Activated T-helper 2 cell treated with anti-CD3 and anti-CD28 coated beads, Interferon-gamma antibody, Interleukin-2, Interleukin-4, amounts not matched to agents 10 μg/mL and 5 μg/mL and 100 μg/mL, durations not matched to agents 14 hours and 24 hours and 36 hours (primary cell): ENCODE data around the gene ENDOD1. TPM values are rescaled to one million over a fixed set of nuclear protein-coding genes. Genes with fewer than 3 reads are reported as not detected.

Source experiments
- DNase-seq: peaks from one replicate; pipeline ENCODE4 v3.0.0; 2021; ENCODE audit warnings: low spot score
- H3K27ac Mint-ChIP-seq: one replicate; pipeline ENCODE4 v1.8.0; 2021; ENCODE audit warnings: mixed read lengths
- H3K27me3 Mint-ChIP-seq: one replicate; pipeline ENCODE4 v1.8.0; 2021; ENCODE audit warnings: low read depth, mixed read lengths
- H3K36me3 Mint-ChIP-seq: one replicate; pipeline ENCODE4 v1.8.0; 2021; ENCODE audit warnings: low read depth, mixed read lengths
- H3K4me1 Mint-ChIP-seq: one replicate; pipeline ENCODE4 v1.8.0; 2021; ENCODE audit warnings: low read depth, mixed read lengths
- H3K4me3 Mint-ChIP-seq: one replicate; pipeline ENCODE4 v1.8.0; 2021; ENCODE audit warnings: low read depth, mild to moderate bottlenecking, moderate library complexity, mixed read lengths
- H3K9me3 Mint-ChIP-seq: one replicate; pipeline ENCODE4 v1.8.0; 2021; ENCODE audit warnings: mixed read lengths
- intact Hi-C: fragments of 100-400 bp; cut with micrococcal nuclease; formaldehyde crosslinking; loops from one replicate; pipeline ENCODE4 v1.15.1; 2023
- total RNA-seq: library from RNA; stranded (reverse); gene quantifications from 2 replicates; pipeline ENCODE4 v1.2.3, GENCODE V29; 2022

Gene ENDOD1
- total RNA-seq, 1 donor from 2014 or later, result 33.7 TPM

DNA sequence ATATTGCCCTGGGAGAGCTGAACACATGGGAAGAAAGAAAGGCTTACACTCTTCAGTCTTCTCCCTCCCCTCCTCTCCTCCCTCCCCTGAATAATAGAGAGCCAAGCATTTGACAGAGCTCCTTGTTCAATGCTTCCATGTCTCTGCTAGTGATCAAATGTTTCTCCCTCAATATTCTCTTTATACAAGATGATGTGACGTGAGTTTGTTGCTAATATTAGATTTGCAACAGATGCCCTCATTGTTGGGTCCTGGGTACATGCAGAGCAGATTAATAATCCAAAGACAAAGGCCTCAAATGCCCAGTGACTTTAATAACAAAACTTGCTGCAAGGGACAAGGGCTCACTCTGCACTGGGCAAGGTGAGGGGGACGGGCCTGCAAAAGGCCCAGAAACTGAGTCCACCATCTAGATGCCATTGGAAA lies 7.1 kb upstream of the ENDOD1 start:
- intact Hi-C loops, result no loop called here
- no peaks in the 10 kb centered on the region for H3K36me3 Mint-ChIP-seq
- DNase-seq, result no peak
- H3K27me3 Mint-ChIP-seq, result no peaks in the 10 kb centered on the region
- no peak overlapping the region for H3K27ac Mint-ChIP-seq
- no peak overlapping the region for H3K4me3 Mint-ChIP-seq
- peaks cover 37% of the 10 kb centered on the region for H3K4me1 Mint-ChIP-seq
- H3K9me3 Mint-ChIP-seq, result no peaks in the 10 kb centered on the region

DNA sequence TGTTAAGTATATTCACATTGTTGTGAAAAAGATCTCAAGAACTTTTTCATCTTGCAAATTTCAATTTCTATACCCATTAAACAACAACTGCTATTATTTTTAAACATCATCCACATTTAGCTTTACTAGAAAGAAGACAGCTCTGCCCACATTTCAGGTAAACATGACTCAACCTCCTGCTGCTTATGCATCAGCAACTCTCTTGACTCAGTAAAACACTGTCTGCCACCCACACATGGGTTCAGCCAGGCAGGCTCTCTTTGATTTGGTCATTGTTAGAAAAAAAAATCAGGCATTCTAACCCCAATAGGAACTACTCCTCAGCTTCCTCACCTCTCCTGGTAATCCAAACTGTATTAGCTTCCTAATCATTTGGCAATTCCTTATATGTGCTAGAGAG lies 5.1 kb upstream of the ENDOD1 start:
- no peaks in the 10 kb centered on the region for H3K9me3 Mint-ChIP-seq
- peaks cover 3% of the 10 kb centered on the region for H3K36me3 Mint-ChIP-seq
- H3K27me3 Mint-ChIP-seq, result no peaks in the 10 kb centered on the region
- H3K4me1 Mint-ChIP-seq, result peaks cover 41% of the 10 kb centered on the region
- DNase-seq, result no peak
- intact Hi-C loops, result no loop called here
- no peak overlapping the region for H3K4me3 Mint-ChIP-seq
- H3K27ac Mint-ChIP-seq, result peak overlapping the region; percentile 11

DNA sequence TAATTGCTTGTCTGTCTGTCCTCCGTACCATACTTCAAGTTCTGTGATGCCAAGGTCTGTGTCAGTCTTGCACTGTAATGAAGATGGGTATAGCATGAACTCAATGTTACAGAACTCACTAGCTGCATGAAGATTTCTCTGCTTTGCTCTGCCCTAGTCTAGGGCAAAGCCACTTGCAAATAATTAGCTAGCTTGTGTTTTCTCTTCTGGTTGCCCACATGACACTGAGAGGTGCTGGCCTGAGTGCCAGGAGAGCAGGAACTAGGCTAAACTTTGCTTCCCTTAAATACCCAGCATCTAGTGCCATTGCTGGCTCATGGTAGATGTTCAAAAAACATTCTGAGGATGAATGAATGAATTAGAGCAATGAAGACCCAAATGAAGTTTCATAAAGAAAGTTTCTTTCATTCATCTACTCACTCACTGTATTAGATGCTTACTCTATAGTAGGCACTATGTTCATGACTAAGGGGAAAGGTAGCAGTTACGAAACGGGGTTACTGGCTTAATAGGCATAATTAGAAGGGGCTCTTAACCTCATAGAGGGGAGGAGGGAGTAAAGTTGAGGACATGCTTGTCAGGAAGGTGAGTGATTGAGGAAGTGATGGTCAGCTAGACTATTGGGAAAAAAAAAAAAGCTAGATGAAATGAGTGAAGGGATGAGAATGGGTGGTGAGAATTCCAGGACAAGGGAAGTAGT lies 4.4 kb upstream of the ENDOD1 start:
- H3K36me3 Mint-ChIP-seq, result peaks cover 3% of the 10 kb centered on the region
- no peak overlapping the region for H3K4me3 Mint-ChIP-seq
- no peaks in the 10 kb centered on the region for H3K9me3 Mint-ChIP-seq
- intact Hi-C loops, result loop anchor here (5.0 kb wide), 3 partner anchors 147 to 632 kb away; partner anchors contain the start of gene SESN3
- DNase-seq, result no peak
- no peaks in the 10 kb centered on the region for H3K27me3 Mint-ChIP-seq
- H3K27ac Mint-ChIP-seq, result peak overlapping the region; percentile 15
- peaks cover 42% of the 10 kb centered on the region for H3K4me1 Mint-ChIP-seq

DNA sequence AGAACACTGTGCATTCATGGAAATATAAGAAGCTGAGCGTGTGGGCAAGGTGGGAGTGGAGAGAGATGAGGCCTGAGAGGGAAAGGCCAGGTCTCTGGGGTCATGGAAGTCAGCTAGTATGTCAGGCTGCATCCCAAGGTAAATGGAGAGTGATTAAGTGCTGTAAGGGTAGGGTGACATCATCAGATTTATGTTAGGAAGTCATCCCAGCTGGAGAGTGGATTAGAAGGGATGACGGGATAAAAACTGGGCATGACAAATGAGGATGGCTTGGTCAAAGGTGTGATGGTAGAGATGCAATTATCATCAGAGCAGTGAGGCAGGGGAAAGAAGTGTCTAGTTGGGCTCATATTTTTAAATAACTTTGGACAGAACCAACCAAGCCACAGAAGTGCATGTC lies 3.5 kb upstream of the ENDOD1 start:
- intact Hi-C loops, result loop anchor here (5.0 kb wide), 3 partner anchors 146 to 631 kb away; partner anchors contain the start of gene SESN3
- H3K27ac Mint-ChIP-seq, result no peak overlapping the region
- H3K4me3 Mint-ChIP-seq, result no peak overlapping the region

DNA sequence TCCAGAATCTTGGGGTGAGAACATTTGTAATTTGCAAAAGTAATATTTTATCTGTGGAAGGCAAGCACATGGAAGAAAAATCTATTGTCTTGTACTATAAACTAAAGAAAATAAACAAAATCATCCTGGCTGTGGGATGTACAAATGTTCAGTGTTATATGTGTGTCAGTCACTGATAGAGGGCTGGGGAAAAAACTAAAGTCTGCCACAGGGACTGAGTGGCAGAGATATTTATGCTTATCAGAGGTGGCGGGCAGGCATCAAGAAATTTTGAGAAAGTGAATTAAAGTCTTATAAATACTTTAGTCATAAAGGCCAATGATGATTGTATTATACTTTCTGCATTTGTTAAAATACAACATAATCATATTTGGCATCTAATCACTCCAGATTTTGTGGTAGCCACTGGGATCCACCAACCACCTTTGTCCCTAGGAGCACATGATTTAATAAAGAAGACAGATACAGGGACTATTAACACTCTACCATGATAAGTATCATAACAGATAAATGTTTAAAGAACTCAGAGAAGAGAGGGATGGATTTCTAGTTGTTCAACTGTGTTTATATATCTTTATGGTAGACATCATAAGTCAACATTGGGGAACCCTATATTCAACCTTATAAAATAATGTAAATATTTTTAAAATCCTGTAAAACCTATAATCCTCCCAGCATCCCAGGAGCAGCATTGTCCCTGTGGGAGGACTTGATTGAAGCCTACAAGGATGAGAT lies 2.6 kb upstream of the ENDOD1 start:
- Mint-ChIP-seq H3K4me1 (peaks cover 55% of the 10 kb centered on the region), H3K27me3 (no peaks in the 10 kb centered on the region), H3K9me3 (no peaks in the 10 kb centered on the region), H3K36me3 (peaks cover 13% of the 10 kb centered on the region), H3K4me3 (no peak overlapping the region), H3K27ac (no peak overlapping the region)
- intact Hi-C loops, result loop anchor here (5.0 kb wide), 3 partner anchors 145 to 630 kb away; partner anchors contain the start of gene SESN3
- no peak for DNase-seq

More for the DNA sequence above, 3.5 kb upstream of the ENDOD1 start:
- Mint-ChIP-seq H3K9me3 (no peaks in the 10 kb centered on the region), H3K27me3 (no peaks in the 10 kb centered on the region), H3K4me1 (peaks cover 49% of the 10 kb centered on the region), H3K36me3 (peaks cover 5% of the 10 kb centered on the region)
- no peak for DNase-seq

DNA sequence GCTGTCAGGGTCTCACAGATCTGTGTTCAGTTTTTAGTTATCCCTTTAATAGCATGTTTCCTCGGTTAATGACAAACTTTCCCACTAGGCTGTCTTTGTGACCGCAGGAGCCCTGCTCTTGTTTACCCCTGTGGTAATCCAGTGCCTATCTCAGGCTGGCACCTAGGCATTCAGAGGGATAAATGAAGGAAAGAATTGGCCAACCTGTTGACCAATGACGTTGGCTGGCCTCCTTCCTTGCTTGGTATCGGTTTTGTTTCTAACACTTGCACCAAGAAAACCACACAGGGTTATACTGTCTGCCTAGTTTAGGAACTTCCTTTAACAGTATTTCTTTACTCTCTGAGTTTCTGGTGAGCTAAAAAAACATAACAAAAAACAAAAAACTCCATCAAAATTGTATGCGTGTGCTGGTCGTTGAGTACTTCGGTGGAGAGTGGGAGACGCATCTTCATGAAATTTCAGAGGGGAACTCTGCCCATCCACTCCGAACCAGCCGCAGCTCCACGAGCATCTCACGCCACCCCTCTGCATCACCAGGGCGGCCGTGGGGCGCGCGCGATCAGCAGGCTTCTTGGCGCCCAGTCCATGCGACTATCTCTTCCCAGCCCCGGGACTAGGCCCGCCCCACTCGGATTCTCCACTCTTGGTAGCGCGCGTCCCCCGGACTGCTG lies 563 bp upstream of the ENDOD1 start:
- Mint-ChIP-seq H3K4me3 (peak overlapping the region; percentile 88), H3K9me3 (no peaks in the 10 kb centered on the region), H3K36me3 (peaks cover 19% of the 10 kb centered on the region), H3K27me3 (no peaks in the 10 kb centered on the region), H3K27ac (peak overlapping the region; percentile 95), H3K4me1 (peaks cover 67% of the 10 kb centered on the region)
- intact Hi-C loops, result loop anchor here (1.0 to 5.0 kb wide), 7 partner anchors 21 to 700 kb away; partner anchors contain the start of genes FAM76B and SESN3
- peak; percentile 25 for DNase-seq

DNA sequence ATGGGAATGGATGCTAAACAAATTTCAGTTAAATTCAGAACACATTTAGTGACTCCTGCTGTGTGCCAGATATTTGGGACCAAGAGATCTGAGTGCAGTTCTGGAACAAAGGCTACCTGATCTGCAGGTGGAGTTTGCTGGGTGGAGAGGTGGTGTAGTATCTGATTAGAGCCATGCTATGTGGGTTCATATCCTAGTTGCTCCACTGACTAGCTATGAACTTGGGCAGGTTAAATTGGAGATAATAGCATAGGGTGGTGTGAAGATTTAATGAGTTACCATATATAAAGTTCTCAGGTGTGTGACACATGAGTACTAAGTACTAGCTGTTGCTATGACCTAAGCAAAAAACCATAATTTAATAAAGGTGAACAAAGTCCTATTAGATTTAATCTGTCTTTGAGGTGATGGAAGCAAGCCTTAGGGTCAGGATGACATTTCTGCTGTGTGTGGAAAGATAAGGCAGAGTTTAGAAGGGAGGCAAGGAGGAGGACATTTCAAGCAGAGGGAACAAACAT lies 2.1 kb downstream of the ENDOD1 start:
- Mint-ChIP-seq H3K9me3 (no peaks in the 10 kb centered on the region), H3K4me3 (peak overlapping the region; percentile 83), H3K36me3 (peaks cover 39% of the 10 kb centered on the region), H3K27me3 (no peaks in the 10 kb centered on the region), H3K4me1 (peaks cover 67% of the 10 kb centered on the region), H3K27ac (peak overlapping the region; percentile 73)
- intact Hi-C loops, result loop anchor here (5.0 to 10.0 kb wide), 4 partner anchors 119 to 957 kb away; partner anchors contain the start of genes CWC15 and KDM4D
- DNase-seq, result no peak

DNA sequence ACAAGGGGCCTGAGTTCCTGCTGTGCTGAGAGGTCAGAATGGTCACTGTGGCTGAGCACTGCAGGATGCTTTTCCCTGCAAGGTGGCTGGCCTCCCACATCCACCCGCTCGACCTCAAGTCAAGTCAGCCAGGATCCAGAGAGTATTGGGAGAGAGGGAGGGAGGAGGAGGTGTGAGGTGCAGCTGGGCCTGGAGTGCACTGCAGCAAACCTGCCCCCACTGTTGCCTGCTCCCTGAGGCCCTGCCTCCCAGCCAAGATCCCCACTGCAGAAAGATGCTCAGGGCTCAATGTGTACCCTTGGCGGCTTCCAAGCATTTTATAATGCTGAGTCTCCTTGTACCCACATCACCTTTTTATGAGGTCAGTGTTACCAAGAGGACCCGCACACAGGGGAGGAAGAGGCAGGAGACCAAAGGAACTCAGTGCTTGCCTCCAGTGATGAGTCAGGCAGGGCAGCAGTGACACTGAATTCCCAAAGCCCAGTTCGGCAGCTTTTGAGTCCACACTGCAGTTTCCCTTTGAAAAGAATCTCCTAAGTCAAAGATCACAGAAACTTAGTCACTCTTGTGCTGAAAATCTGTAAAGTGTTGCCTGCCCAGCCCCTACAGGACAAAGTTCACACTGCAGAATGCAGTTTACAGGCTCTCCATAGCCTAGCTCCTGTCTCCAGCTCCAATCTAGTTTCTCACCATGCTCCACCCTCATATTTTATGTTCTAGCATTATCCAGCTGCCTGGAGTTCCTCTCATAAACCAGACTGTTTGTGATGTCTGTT lies 3.1 kb downstream of the ENDOD1 start:
- intact Hi-C loops, result loop anchor here (1.0 to 10.0 kb wide), 5 partner anchors 23 to 958 kb away; partner anchors contain the start of genes CWC15 and KDM4D
- Mint-ChIP-seq H3K4me3 (peak overlapping the region; percentile 83), H3K27ac (peak overlapping the region; percentile 73), H3K9me3 (no peaks in the 10 kb centered on the region), H3K4me1 (peaks cover 76% of the 10 kb centered on the region), H3K27me3 (no peaks in the 10 kb centered on the region), H3K36me3 (peaks cover 47% of the 10 kb centered on the region)
- no peak for DNase-seq

DNA sequence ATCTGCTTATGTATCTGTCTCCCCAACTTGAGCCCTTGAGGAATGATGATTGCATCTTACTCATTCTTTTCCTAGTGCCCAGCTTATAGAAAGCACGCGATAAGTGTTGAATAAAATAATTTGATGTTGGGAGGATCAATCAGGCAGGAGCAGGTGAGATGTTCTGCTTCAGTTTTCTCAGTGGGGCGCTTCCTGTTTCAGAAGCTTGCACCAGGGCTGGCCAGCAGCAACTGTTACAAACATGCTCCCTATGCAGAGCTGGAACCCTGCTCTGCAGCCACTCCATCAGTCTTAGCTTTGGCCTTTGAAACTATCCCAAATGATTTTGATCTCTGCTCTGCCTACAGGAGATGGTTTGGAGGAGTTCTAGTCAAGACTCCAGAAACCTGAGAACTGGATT lies 3.9 kb downstream of the ENDOD1 start:
- Mint-ChIP-seq H3K27ac (peak overlapping the region; percentile 73), H3K27me3 (no peaks in the 10 kb centered on the region), H3K4me1 (peaks cover 77% of the 10 kb centered on the region), H3K4me3 (peak overlapping the region; percentile 43), H3K36me3 (peaks cover 55% of the 10 kb centered on the region), H3K9me3 (no peaks in the 10 kb centered on the region)
- no peak for DNase-seq
- intact Hi-C loops, result loop anchor here (1.0 to 10.0 kb wide), 5 partner anchors 24 to 959 kb away; partner anchors contain the start of genes CWC15 and KDM4D

DNA sequence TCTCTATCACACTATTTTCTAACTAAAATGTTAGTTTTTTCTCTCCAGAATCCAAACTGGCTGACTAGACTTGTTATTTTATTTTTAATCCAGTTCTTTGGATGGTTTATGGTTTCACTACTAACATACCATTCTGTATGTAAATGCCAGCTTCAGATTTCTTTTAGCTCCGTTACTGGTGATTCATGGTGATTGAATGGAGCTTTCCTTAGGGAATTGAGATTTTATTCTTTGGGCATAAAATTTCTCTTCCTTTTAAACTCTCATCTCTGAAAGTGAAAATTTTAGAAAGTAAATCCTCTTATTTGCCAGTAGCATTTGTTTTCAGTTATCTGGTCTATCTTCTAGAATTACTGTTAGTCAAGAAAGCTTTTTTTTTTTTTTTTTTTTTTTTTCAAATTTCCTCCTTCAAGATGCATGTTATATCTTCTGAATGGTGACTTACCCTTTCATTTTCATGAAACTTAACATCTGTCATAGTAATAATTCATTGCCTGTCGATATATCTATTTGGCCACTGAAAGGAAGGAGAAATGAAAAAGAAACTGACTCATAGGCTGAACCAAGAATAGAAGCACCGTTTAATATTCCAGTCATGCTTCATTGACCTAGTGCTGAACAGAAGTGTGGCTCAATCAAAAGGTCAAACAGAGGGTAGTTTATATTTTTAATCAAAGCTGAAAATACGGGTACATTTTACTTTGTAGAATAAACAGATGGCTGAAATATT lies 6.4 kb downstream of the ENDOD1 start:
- Mint-ChIP-seq H3K27ac (peak overlapping the region; percentile 62), H3K9me3 (no peaks in the 10 kb centered on the region), H3K27me3 (no peaks in the 10 kb centered on the region), H3K4me1 (peaks cover 71% of the 10 kb centered on the region), H3K4me3 (peak overlapping the region; percentile 13), H3K36me3 (peaks cover 69% of the 10 kb centered on the region)
- DNase-seq, result no peak
- intact Hi-C loops, result loop anchor here (10.0 kb wide), 1 partner anchor 961 kb away; no protein-coding TSS in a partner anchor

DNA sequence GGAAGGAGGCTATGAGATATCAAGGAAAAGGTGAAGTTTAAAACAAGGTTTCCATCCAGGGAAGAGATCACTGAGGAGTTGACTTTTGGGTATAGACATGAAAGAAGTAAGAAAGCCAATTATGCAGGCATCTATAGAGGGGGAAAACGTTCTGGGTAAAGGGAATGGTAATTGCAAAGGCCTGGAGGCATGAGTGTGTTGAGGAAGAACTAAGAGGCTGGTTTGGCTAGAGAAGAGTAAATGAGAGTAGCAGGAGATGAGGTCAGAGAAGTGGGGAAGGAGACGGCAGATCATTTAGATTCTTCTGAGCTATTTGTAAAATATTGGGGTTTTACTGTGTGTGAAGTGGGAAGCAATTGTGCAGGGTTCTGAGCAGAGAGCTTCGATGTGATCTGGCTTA lies 7.6 kb downstream of the ENDOD1 start:
- Mint-ChIP-seq H3K4me3 (no peak overlapping the region), H3K4me1 (peaks cover 60% of the 10 kb centered on the region), H3K27me3 (no peaks in the 10 kb centered on the region), H3K36me3 (peaks cover 62% of the 10 kb centered on the region), H3K9me3 (no peaks in the 10 kb centered on the region), H3K27ac (peak overlapping the region; percentile 13)
- DNase-seq, result no peak
- intact Hi-C loops, result loop anchor here (10.0 kb wide), 1 partner anchor 962 kb away; no protein-coding TSS in a partner anchor
